CD14-positive monocyte (primary cell): ENCODE data around the gene PIK3R6. TPM values are rescaled to one million over a fixed set of nuclear protein-coding genes. Genes with fewer than 3 reads are reported as not detected.
A peak's percentile ranks its signal among the peaks of the same experiment; 100 is the strongest.

Source experiments
- DNase-seq, 3 donors: peaks; one replicate each; pipeline ENCODE4 v3.0.0-alpha.2; 2011 to 2022
- H2AFZ ChIP-seq: 2 replicates; pipeline ENCODE4 v1.6.0; 2012; ENCODE audit warnings: mild to moderate bottlenecking, low read depth, low read length, inconsistent platforms; ENCODE audit not compliant: insufficient read depth, poor library complexity, severe bottlenecking
- H3K27ac ChIP-seq, 2 donors: 1 replicate in 1 of 2; 2 replicates in 1 of 2; pipeline ENCODE4 v1.5.1; 2012 to 2013; ENCODE audit warnings: low read length in 2 of 2, control low read depth in 1 of 2, inconsistent platforms in 1 of 2, low read depth in 1 of 2, mild to moderate bottlenecking in 1 of 2
- H3K27me3 ChIP-seq, 2 donors: one replicate each; pipeline versions ENCODE4 v1.6.0 to v1.6.1; 2011 to 2013; ENCODE audit warnings: low read length in 2 of 2; ENCODE audit not compliant: control insufficient read depth in 2 of 2, insufficient read depth in 2 of 2
- H3K36me3 ChIP-seq, 2 donors: replicated peaks in 1 of 2; 1 replicate in 1 of 2; 2 replicates in 1 of 2; pipeline versions ENCODE4 v1.5.1 to v1.6.1; 2012 to 2013; ENCODE audit warnings: low read length in 2 of 2, control low read depth in 1 of 2, inconsistent platforms in 1 of 2, mild to moderate bottlenecking in 1 of 2; ENCODE audit not compliant: insufficient read depth in 2 of 2, control insufficient read depth in 1 of 2
- H3K4me1 ChIP-seq, 2 donors: 1 replicate in 1 of 2; 2 replicates in 1 of 2; pipeline versions ENCODE4 v1.5.1 to v1.6.1; 2012 to 2013; ENCODE audit warnings: low read length in 2 of 2, control low read depth in 1 of 2, inconsistent platforms in 1 of 2, mild to moderate bottlenecking in 1 of 2, moderate library complexity in 1 of 2; ENCODE audit not compliant: insufficient read depth in 2 of 2, control insufficient read depth in 1 of 2
- H3K4me2 ChIP-seq: replicated peaks from 2 replicates; pipeline ENCODE3; 2012; ENCODE audit warnings: low read length, moderate library complexity, mild to moderate bottlenecking; ENCODE audit not compliant: poor library complexity, severe bottlenecking; ENCODE audit errors: extremely low read depth
- H3K4me3 ChIP-seq, 3 experiments: fragments of 200-600 bp in 1 of 3; sonication (generic) in 1 of 3; replicated peaks in 1 of 3; 1 replicate in 2 of 3; 2 replicates in 1 of 3; pipeline ENCODE4 v1.5.1; 2011 to 2013; ENCODE audit warnings: low read length in 3 of 3, mild to moderate bottlenecking in 3 of 3, control low read depth in 2 of 3, low read depth in 2 of 3, inconsistent platforms in 1 of 3, moderate library complexity in 1 of 3
- H3K79me2 ChIP-seq: 2 replicates; pipeline ENCODE4 v1.6.0; 2012; ENCODE audit warnings: mild to moderate bottlenecking, control low read depth, inconsistent platforms, low read length, moderate library complexity; ENCODE audit not compliant: insufficient read depth
- H3K9ac ChIP-seq: 2 replicates; pipeline ENCODE4 v1.6.0; 2017; ENCODE audit warnings: low read length, mild to moderate bottlenecking; ENCODE audit not compliant: insufficient read depth, poor library complexity, severe bottlenecking
- H3K9me3 ChIP-seq, 2 donors: replicated peaks in 1 of 2; 1 replicate in 1 of 2; 2 replicates in 1 of 2; pipeline versions ENCODE4 v1.5.1 to v1.6.1; 2012 to 2013; ENCODE audit warnings: low read length in 2 of 2, control low read depth in 1 of 2; ENCODE audit not compliant: control insufficient read depth in 1 of 2, insufficient read depth in 1 of 2
- H4K20me1 ChIP-seq: 2 replicates; pipeline ENCODE4 v1.6.0; 2012; ENCODE audit warnings: mild to moderate bottlenecking, low read length, control low read depth, moderate library complexity; ENCODE audit not compliant: insufficient read depth
- H3K27ac Mint-ChIP-seq, 7 donors: one replicate each; pipeline ENCODE4 v1.8.0; 2020; ENCODE audit warnings: mild to moderate bottlenecking in 7 of 7, mixed read lengths in 7 of 7, moderate library complexity in 6 of 7, inconsistent platforms in 2 of 7
- H3K27me3 Mint-ChIP-seq, 3 donors: one replicate each; pipeline ENCODE4 v1.8.0; 2021 to 2022; ENCODE audit warnings: low read depth in 3 of 3, mild to moderate bottlenecking in 3 of 3, mixed read lengths in 3 of 3, moderate library complexity in 3 of 3, inconsistent platforms in 1 of 3
- H3K36me3 Mint-ChIP-seq, 2 donors: one replicate each; pipeline ENCODE4 v1.8.0; 2020; ENCODE audit warnings: mixed read lengths in 2 of 2, inconsistent platforms in 1 of 2, mild to moderate bottlenecking in 1 of 2
- H3K4me1 Mint-ChIP-seq: one replicate; pipeline ENCODE4 v1.8.0; 2020; ENCODE audit warnings: mild to moderate bottlenecking, mixed read lengths
- H3K4me3 Mint-ChIP-seq, 2 donors: one replicate each; pipeline ENCODE4 v1.8.0; 2020; ENCODE audit warnings: mild to moderate bottlenecking in 2 of 2, mixed read lengths in 2 of 2, moderate library complexity in 1 of 2
- H3K9me3 Mint-ChIP-seq, 7 donors: one replicate each; pipeline ENCODE4 v1.8.0; 2020 to 2022; ENCODE audit warnings: mixed read lengths in 7 of 7, mild to moderate bottlenecking in 6 of 7, moderate library complexity in 6 of 7, inconsistent platforms in 2 of 7
- CTCF ChIP-seq: fragments of 200-600 bp; IDR thresholded peaks from one replicate; pipeline ENCODE4 v1.8.0; 2022; ENCODE audit warnings: antibody characterized with exemption, mild to moderate bottlenecking
- WGBS: methylation state at CpG from one replicate; pipeline ENCODE4 v1.1.5; 2013; ENCODE audit warnings: missing lambda C conversion rate; ENCODE audit not compliant: insufficient coverage; 5-methylcytosine and 5-hydroxymethylcytosine counted together
- intact Hi-C, 2 donors: fragments of 100-400 bp; cut with micrococcal nuclease; formaldehyde crosslinking; loops; one replicate each; pipeline versions ENCODE4 v1.15.0 to v1.15.1; 2023
- polyA minus RNA-seq: library from RNA; depleted of rRNA, polyadenylated mRNA; stranded (reverse); fragments of >200 nt; gene quantifications from 2 replicates; pipeline ENCODE4 v1.2.3, GENCODE V29; 2012
- polyA plus RNA-seq, 3 donors: library from polyadenylated mRNA; depleted of rRNA in 1 of 3; unstranded in 2 of 3; stranded (reverse) in 1 of 3; fragments of 300-500 nt in 2 of 3; fragments of >200 nt in 1 of 3; fragmentation: Illumina TruSeq in 2 of 3; gene quantifications; 1 replicate in 2 of 3; 2 replicates in 1 of 3; pipeline ENCODE4 v1.2.3, GENCODE V29; 2012 to 2021
- total RNA-seq, 12 experiments: library from RNA in 1 of 12; stranded (reverse) in 1 of 12; fragments of 120-200 nt in 1 of 12; gene quantifications; one replicate each; pipeline ENCODE4 v1.2.4 and lab custom pipeline; 2013 to 2026; ENCODE audit warnings: mixed read lengths in 6 of 12, inconsistent platforms in 1 of 12

Gene PIK3R6
- 5.3 TPM for total RNA-seq (2013)
- 10 to 100 TPM in 1 of 3 donors, 1 to 10 TPM in 2; 3.6 to 23.3 (median 5.8) TPM for polyA plus RNA-seq
- polyA minus RNA-seq = 6.2 and 7.8 TPM in 2 replicates
- total RNA-seq (lab: John Stamatoyannopoulos, UW) = 6.3 to 34.8 (median 16.7) reads per million in 11 experiments

GRCh38 chr17:8867361-8867981, at the start of gene PIK3R6:
PIK3R6 (minus strand) TSS chr17:8867674; CDS start chr17:8849794, 17,880 bp downstream.
- no peak for TF ChIP-seq CTCF
- peak; percentile 55 to 60 (median 55) for DNase-seq
- peaks cover 63% of the 10 kb centered on the region for H3K4me1 Mint-ChIP-seq
- no peaks in the 10 kb centered on the region for H3K27me3 ChIP-seq
- peak within 1 kb of the TSS; percentile 36 to 82 for H3K27ac ChIP-seq
- intact Hi-C loops = no loop called here
- peak within 1 kb of the TSS; percentile 79 for H3K4me2 ChIP-seq
- H3K4me3 Mint-ChIP-seq = peak within 1 kb of the TSS; percentile 98 to 100
- H3K9me3 Mint-ChIP-seq = no peaks in the 10 kb centered on the region
- H3K4me3 ChIP-seq = peak within 1 kb of the TSS; percentile 61 to 82 (median 79)
- no peaks in the 10 kb centered on the region for H3K9me3 ChIP-seq
- H3K27me3 Mint-ChIP-seq = peaks cover 0 to 3% (median 0%) of the 10 kb centered on the region in 3 donors
- WGBS = 0% methylated on average over 8 of the region's 12 CpGs
- peaks cover 4 to 14% of the 10 kb centered on the region in 2 donors for H3K36me3 ChIP-seq
- peak within 1 kb of the TSS; percentile 69 for H3K9ac ChIP-seq
- peaks cover 4% of the 10 kb centered on the region for H4K20me1 ChIP-seq
- peak within 1 kb of the TSS; percentile 74 for H2AFZ ChIP-seq
- H3K4me1 ChIP-seq = peaks cover 45 to 57% of the 10 kb centered on the region in 2 donors
- H3K27ac Mint-ChIP-seq = peak within 1 kb of the TSS; percentile 80 to 98 (median 93)
- H3K79me2 ChIP-seq = peaks cover 51% of the 10 kb centered on the region
- peaks cover 22 to 28% of the 10 kb centered on the region in 2 donors for H3K36me3 Mint-ChIP-seq

- Mint-ChIP-seq H3K27ac (peak overlapping the region; percentile 97 to 100 (median 98)), H3K36me3 (peaks cover 64 to 75% of the 10 kb centered on the region in 2 donors), H3K4me3 (peak overlapping the region; percentile 53 to 70), H3K4me1 (peaks cover 45% of the 10 kb centered on the region), H3K27me3 (no peaks in the 10 kb centered on the region), H3K9me3 (peaks cover 2 to 11% (median 5%) of the 10 kb centered on the region in 7 donors)
- Histone ChIP-seq H3K79me2 (peaks cover 92% of the 10 kb centered on the region), H3K4me1 (peaks cover 23 to 52% of the 10 kb centered on the region in 2 donors), H3K27ac (peak overlapping the region; percentile 86 to 98), H2AFZ (no peak overlapping the region), H3K36me3 (peaks cover 16 to 37% of the 10 kb centered on the region in 2 donors), H3K9me3 (no peaks in the 10 kb centered on the region), H3K4me2 (peak overlapping the region; percentile 26), H3K4me3 (peak overlapping the region in 1 of 3 experiments; percentile 26), H3K9ac (peak overlapping the region; percentile 82), H3K27me3 (no peaks in the 10 kb centered on the region), H4K20me1 (peaks cover 16% of the 10 kb centered on the region)
- intact Hi-C loops = loop anchor here in 1 of 2 donors (2.0 kb wide), 1 partner anchor 18 kb away; no protein-coding TSS in a partner anchor
- 40% methylated on average over 1 of the region's 7 CpGs for WGBS
- TF ChIP-seq CTCF = no peak
- DNase-seq = peak; percentile 86 to 94 (median 86)
Observed at GRCh38 chr17:8916466-8916865, 49.0 kb upstream of the PIK3R6 start.
